ELF-1 (cell line): Measurements from ENCODE around the gene PPM1D.
"Not testable (repeated sequence)": the region's sequence is repeated elsewhere in the genome, so short reads cannot be mapped to it uniquely, and the experiment has no call there.

Source experiments
- DNase-seq: peaks from one replicate; pipeline ENCODE4 v3.0.0-alpha.2; 2016; ENCODE audit warnings: low read depth, low spot score

Gene PPM1D

GRCh38 chr17:60593441-60594036 is 6.5 kb upstream of the PPM1D start:
- not testable (repeated sequence) for DNase-seq

GRCh38 chr17:60594170-60594569 is 5.8 kb upstream of the PPM1D start:
- not testable (repeated sequence) for DNase-seq

- DNase-seq, result no peak
Observed at GRCh38 chr17:60594734-60595133, 5.3 kb upstream of the PPM1D start.

GRCh38 chr17:60597297-60597696 is 2.7 kb upstream of the PPM1D start:
- DNase-seq, result no peak

GRCh38 chr17:60598001-60598736 is 1.8 kb upstream of the PPM1D start:
- no peak for DNase-seq

GRCh38 chr17:60599220-60599619 is 773 bp upstream of the PPM1D start:
- DNase-seq, result no peak

- peak; percentile 81 for DNase-seq
Observed at GRCh38 chr17:60600490-60601446, 775 bp downstream of the PPM1D start.

- peak; percentile 51 for DNase-seq
Observed at GRCh38 chr17:60601447-60602384, 1.7 kb downstream of the PPM1D start.

- peak; percentile 37 for DNase-seq
Observed at GRCh38 chr17:60602385-60602742, 2.4 kb downstream of the PPM1D start.

GRCh38 chr17:60602871-60603270 is 2.9 kb downstream of the PPM1D start:
- no peak for DNase-seq

GRCh38 chr17:60603477-60603876 is 3.5 kb downstream of the PPM1D start:
- peak; percentile 8 for DNase-seq

GRCh38 chr17:60604686-60605334 is 4.8 kb downstream of the PPM1D start:
- peak; percentile 18 for DNase-seq

- no peak for DNase-seq
Observed at GRCh38 chr17:60606036-60606435, 6.0 kb downstream of the PPM1D start.

GRCh38 chr17:60610473-60610872 is 10.5 kb downstream of the PPM1D start:
- DNase-seq, result no peak

- DNase-seq, result not testable (repeated sequence)
Observed at GRCh38 chr17:60611321-60611720, 11.3 kb downstream of the PPM1D start.

GRCh38 chr17:60613325-60613724 is 13.3 kb downstream of the PPM1D start:
- DNase-seq, result no peak

- DNase-seq, result not testable (repeated sequence)
Observed at GRCh38 chr17:60613796-60614195, 13.8 kb downstream of the PPM1D start.

- not testable (repeated sequence) for DNase-seq
Observed at GRCh38 chr17:60614247-60614646, 14.3 kb downstream of the PPM1D start.

- DNase-seq, result no peak
Observed at GRCh38 chr17:60615108-60615507, 15.1 kb downstream of the PPM1D start.

GRCh38 chr17:60615840-60616239 is 15.8 kb downstream of the PPM1D start:
- DNase-seq, result no peak

GRCh38 chr17:60618080-60618479 is 18.1 kb downstream of the PPM1D start:
- DNase-seq, result no peak
